Neural cell (in vitro differentiated cells): Measurements from ENCODE around the gene PHACTR1. TPM values are rescaled to one million over a fixed set of nuclear protein-coding genes. Genes with fewer than 3 reads are reported as not detected.

ENCODE experiments used
- H2AFZ ChIP-seq: fragments of 200-600, 300-800 bp; sonication (generic), shearing (Covaris generic); 2 replicates; pipeline ENCODE4 v1.6.0; 2014; ENCODE audit warnings: low read depth, mild to moderate bottlenecking, antibody characterized with exemption, low read length, moderate library complexity
- H3F3A ChIP-seq: fragments of 200-600 bp; shearing (Covaris generic); 2 replicates; pipeline ENCODE4 v1.6.1; 2016; ENCODE audit warnings: mild to moderate bottlenecking, moderate library complexity, mixed read lengths, antibody characterized with exemption, low read length; ENCODE audit not compliant: insufficient read depth, poor library complexity, severe bottlenecking
- H3K27ac ChIP-seq: fragments of 200-600, 300-800 bp; sonication (generic), shearing (Covaris generic); 2 replicates; pipeline ENCODE4 v1.5.1; 2014; ENCODE audit warnings: mild to moderate bottlenecking, low read length, moderate library complexity
- H3K27me3 ChIP-seq: fragments of 300-800, 200-600 bp; sonication (generic), shearing (Covaris generic); 2 replicates; pipeline ENCODE4 v1.6.0; 2014; ENCODE audit warnings: mild to moderate bottlenecking, low read depth, low read length, moderate library complexity; ENCODE audit not compliant: insufficient read depth
- H3K36me3 ChIP-seq: fragments of 300-800, 200-600 bp; sonication (generic), shearing (Covaris generic); 2 replicates; pipeline ENCODE4 v1.5.1; 2014; ENCODE audit warnings: mild to moderate bottlenecking, antibody characterized with exemption, low read length, moderate library complexity; ENCODE audit not compliant: insufficient read depth
- H3K4me2 ChIP-seq: fragments of 300-800, 200-600 bp; sonication (generic), shearing (Covaris generic); 2 replicates; pipeline ENCODE4 v1.6.0; 2014; ENCODE audit warnings: mild to moderate bottlenecking, low read length
- H3K4me3 ChIP-seq: fragments of 300-800, 200-600 bp; sonication (generic), shearing (Covaris generic); 2 replicates; pipeline ENCODE4 v1.5.1; 2014; ENCODE audit warnings: mild to moderate bottlenecking, low read length, moderate library complexity
- H3K79me2 ChIP-seq: fragments of 200-600 bp; shearing (Covaris generic); replicated peaks from 2 replicates; pipeline ENCODE4 v1.6.0; 2014; ENCODE audit warnings: mild to moderate bottlenecking, low read length, moderate library complexity; ENCODE audit not compliant: insufficient read depth
- H3K9ac ChIP-seq: fragments of 300-800, 200-600 bp; sonication (generic), shearing (Covaris generic); 2 replicates; pipeline ENCODE4 v1.6.1; 2016; ENCODE audit warnings: mild to moderate bottlenecking, low read length, mixed read lengths
- H3K9me2 ChIP-seq: fragments of 200-600 bp; shearing (Covaris generic); 2 replicates; pipeline ENCODE4 v1.6.1; 2016; ENCODE audit warnings: mild to moderate bottlenecking, low read length, mixed read lengths; ENCODE audit not compliant: insufficient read depth
- H3K9me3 ChIP-seq: fragments of 200-600, 300-800 bp; sonication (generic), shearing (Covaris generic); 2 replicates; pipeline ENCODE4 v1.6.1; 2016; ENCODE audit warnings: mild to moderate bottlenecking, mixed run types, low read length, moderate library complexity, mixed read lengths
- H4K20me1 ChIP-seq: fragments of 200-600 bp; shearing (Covaris generic); 2 replicates; pipeline ENCODE4 v1.6.1; 2016; ENCODE audit warnings: mild to moderate bottlenecking, mixed run types; ENCODE audit not compliant: insufficient read depth
- CTCF ChIP-seq: fragments of 450-650 bp; IDR thresholded peaks from 2 replicates; pipeline ENCODE4 v1.5.1; 2014; ENCODE audit warnings: antibody characterized with exemption, mild to moderate bottlenecking, moderate library complexity; ENCODE audit not compliant: poor library complexity, severe bottlenecking
- EP300 ChIP-seq: fragments of 450-650 bp; conservative IDR thresholded peaks from 2 replicates; pipeline ENCODE4 v1.6.1; 2014; ENCODE audit warnings: antibody characterized with exemption, mild to moderate bottlenecking, moderate library complexity; ENCODE audit not compliant: poor library complexity, severe bottlenecking
- EZH2 ChIP-seq: fragments of 200-600, 300-800 bp; shearing (Covaris generic), sonication (generic); IDR thresholded peaks from 2 replicates; pipeline ENCODE4 v1.6.1; 2014; ENCODE audit warnings: antibody characterized with exemption, low read length, borderline replicate concordance, mild to moderate bottlenecking; ENCODE audit not compliant: insufficient read depth, poor library complexity, severe bottlenecking
- MXI1 ChIP-seq: fragments of 450-650 bp; conservative IDR thresholded peaks from 2 replicates; pipeline ENCODE4 v1.6.1; 2014; ENCODE audit warnings: antibody characterized with exemption, mild to moderate bottlenecking; ENCODE audit not compliant: poor library complexity, severe bottlenecking
- POLR2AphosphoS5 ChIP-seq: IDR thresholded peaks from 2 replicates; pipeline ENCODE4 v1.6.1; 2012
- RAD21 ChIP-seq: fragments of 450-650 bp; conservative IDR thresholded peaks from 2 replicates; pipeline ENCODE4 v1.6.1; 2014; ENCODE audit warnings: antibody characterized with exemption, mild to moderate bottlenecking, moderate library complexity
- REST ChIP-seq: IDR thresholded peaks from 2 replicates; pipeline ENCODE4 v1.6.1; 2012; ENCODE audit warnings: borderline replicate concordance
- SMC3 ChIP-seq: fragments of 450-650 bp; conservative IDR thresholded peaks from 2 replicates; pipeline ENCODE4 v1.6.1; 2014; ENCODE audit warnings: antibody characterized with exemption, mild to moderate bottlenecking, moderate library complexity; ENCODE audit not compliant: poor library complexity
- TAF1 ChIP-seq: IDR thresholded peaks from 2 replicates; pipeline ENCODE4 v1.6.1; 2012; ENCODE audit warnings: low read depth
- polyA plus RNA-seq: library from polyadenylated mRNA; depleted of rRNA; stranded (reverse); fragments of >200 nt; gene quantifications from 2 replicates; pipeline ENCODE4 v1.2.3, GENCODE V29; 2014

Gene PHACTR1
- polyA plus RNA-seq, 1 donor from 2014 or later, result 7.8 TPM

DNA sequence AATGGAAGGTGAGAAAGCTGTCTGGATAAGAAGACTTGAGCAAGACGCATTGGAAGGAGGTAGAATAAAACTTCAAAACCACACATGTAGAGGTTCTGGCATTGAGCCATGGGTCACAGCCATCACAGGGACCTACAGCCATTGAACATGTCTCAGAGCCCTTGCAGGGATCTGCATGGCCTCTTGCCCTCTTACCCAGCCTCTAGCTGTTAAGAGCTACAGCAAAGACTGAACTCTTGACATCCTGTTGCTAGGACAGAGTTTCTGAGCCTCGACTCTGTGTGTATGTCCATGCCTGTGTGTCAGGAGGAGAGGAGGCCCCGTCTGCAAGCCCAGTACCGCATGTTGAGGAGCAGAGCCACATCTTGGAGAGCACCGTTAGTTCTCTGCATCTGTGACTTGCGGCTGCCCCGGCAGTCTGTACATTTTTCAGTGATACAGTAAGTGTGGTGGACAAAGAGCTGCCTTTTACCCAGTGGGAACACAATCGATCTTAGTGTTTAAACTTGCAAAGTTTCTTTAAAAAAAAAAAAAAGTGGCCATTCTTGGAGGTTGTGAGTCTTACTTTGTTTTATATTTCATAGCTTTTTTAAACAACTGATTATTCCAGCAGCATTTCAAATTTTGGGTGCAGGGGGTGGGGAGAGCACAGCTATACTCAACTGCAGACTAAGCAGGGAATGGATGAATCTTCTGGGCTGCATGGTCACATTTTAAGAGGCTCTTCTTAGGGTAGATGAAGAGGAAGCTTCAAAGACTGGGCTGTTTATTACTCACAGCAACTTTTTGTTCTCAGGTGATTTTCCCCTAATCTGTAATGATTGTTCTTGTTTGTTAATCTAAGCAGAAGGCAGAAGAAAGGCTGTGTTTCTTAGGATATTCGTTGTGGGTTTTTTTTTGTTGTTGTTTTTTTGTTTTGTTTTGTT is 523.2 kb downstream of the PHACTR1 start:
- Histone ChIP-seq H2AFZ (no peak overlapping the region), H3K9me3 (no peaks in the 10 kb centered on the region), H3K9me2 (no peaks in the 10 kb centered on the region), H3K36me3 (no peaks in the 10 kb centered on the region), H3K27ac (no peak overlapping the region), H3K79me2 (no peaks in the 10 kb centered on the region), H3K4me3 (no peak overlapping the region), H3F3A (no peaks in the 10 kb centered on the region), H4K20me1 (no peaks in the 10 kb centered on the region), H3K27me3 (no peaks in the 10 kb centered on the region), H3K9ac (no peak overlapping the region), H3K4me2 (no peak overlapping the region)
- TF ChIP-seq TAF1 (no peak), EZH2 (no peak)

- no peak overlapping the region for H2AFZ ChIP-seq
- no peak overlapping the region for H3K9ac ChIP-seq
- H3K27me3 ChIP-seq, result no peaks in the 10 kb centered on the region
- no peaks in the 10 kb centered on the region for H3K9me2 ChIP-seq
- no peaks in the 10 kb centered on the region for H3K9me3 ChIP-seq
- H3K79me2 ChIP-seq, result no peaks in the 10 kb centered on the region
- H3K4me2 ChIP-seq, result no peak overlapping the region
- H3K4me3 ChIP-seq, result no peak overlapping the region
- TF ChIP-seq REST, result no peak
- no peak for TF ChIP-seq POLR2AphosphoS5
- no peak for TF ChIP-seq RAD21
- no peak for TF ChIP-seq TAF1
- TF ChIP-seq EZH2, result no peak
- no peak for TF ChIP-seq CTCF
- TF ChIP-seq MXI1, result no peak
- no peak for TF ChIP-seq SMC3
- TF ChIP-seq EP300, result no peak
- H3K27ac ChIP-seq, result no peak overlapping the region
- no peaks in the 10 kb centered on the region for H4K20me1 ChIP-seq
- H3F3A ChIP-seq, result no peaks in the 10 kb centered on the region
- H3K36me3 ChIP-seq, result no peaks in the 10 kb centered on the region
Observed at GRCh38 chr6:13241364-13241763, 524.8 kb downstream of the PHACTR1 start.
